Stromal cell of bone marrow (primary cell): ENCODE data around the gene ARL5C.

Source experiments
- DNase-seq: peaks from one replicate; pipeline ENCODE4 v3.0.0-alpha.2; 2012; ENCODE audit warnings: low read depth

The ARL5C gene, protein sequence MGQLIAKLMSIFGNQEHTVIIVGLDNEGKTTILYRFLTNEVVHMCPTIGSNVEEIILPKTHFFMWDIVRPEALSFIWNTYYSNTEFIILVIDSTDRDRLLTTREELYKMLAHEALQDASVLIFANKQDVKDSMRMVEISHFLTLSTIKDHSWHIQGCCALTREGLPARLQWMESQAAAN

DNA sequence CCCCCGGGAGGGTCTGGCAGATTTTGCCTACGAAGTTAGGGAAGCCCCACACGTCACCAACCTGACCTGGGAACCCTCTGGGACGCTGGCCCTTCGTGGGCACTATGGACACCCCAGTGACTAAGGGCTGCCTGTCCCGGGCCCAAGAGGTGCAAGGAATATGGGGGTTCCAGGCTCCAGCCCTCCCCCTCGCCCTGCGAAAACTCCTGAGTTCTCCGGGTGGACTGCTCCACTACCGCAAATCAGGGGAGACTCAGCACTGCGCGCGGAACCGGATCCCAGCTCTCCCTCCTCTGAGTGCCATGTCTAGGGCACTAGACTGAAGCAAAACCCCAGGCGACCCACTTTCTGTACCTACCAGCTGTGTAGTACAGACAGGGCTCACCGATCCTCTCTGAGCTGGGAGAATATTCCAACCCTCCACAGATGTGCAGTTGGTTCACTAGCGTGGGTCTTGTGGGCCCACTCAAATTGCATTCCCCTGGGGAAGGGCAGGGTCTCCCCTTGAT lies at the start of gene ARL5C:
Gene ARL5C, minus strand, starts transcription at position 321 of the 509 bp plus-strand sequence. CDS start 401 bp downstream, outside the sequence.
- DNase-seq, result no peak

DNA sequence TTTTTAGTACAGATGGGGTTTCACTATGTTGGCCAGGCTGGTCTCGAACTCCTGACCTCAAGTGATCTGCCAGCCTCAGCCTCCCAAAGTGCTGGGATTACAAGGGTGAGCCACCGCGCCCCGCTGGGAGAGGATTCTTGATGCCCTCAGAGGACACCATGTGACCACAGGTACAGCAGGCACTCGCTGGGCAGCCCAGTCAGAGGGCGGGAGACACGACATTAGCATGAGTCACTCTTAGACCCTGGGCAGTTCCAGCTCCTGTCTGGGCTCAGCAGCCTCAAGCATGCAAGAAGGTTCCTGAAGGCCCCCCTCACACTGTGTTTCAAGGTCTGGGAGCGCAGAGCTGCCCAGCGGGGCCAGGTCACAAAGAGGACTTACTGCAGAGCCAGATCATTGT lies 47.9 kb upstream of the ARL5C start:
- no peak for DNase-seq

DNA sequence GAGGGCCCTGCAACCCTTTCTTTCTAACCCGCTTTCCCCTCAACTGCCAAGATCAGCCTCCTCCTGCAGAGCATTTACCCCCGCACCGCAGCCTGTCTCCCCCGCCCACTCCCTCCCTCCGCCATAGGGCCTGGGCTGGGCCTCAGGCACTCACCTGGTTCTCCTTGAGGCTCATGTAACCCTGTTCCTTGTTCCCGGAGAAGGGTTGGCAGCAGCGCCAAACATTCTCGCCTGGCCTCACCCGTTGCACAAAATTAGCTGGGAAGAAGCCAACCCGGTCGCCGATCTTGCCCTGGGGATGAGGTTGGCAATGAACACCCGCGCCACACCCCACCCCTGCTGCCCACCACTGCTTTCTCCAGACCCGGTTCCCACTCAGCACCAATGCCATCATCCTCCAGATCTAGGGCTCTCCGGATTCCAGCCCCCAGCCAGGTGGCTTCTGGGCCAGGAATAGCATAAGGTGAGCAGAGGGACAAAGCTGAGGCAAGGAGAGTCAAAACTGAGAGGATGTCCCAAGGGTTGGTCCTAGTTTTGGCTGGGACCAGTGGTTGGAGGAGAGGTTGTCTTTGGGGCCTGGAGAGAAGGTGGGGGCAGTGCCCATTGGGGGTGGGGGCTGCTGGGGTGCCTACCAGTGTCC lies 47.0 kb upstream of the ARL5C start:
- DNase-seq, result no peak

DNA sequence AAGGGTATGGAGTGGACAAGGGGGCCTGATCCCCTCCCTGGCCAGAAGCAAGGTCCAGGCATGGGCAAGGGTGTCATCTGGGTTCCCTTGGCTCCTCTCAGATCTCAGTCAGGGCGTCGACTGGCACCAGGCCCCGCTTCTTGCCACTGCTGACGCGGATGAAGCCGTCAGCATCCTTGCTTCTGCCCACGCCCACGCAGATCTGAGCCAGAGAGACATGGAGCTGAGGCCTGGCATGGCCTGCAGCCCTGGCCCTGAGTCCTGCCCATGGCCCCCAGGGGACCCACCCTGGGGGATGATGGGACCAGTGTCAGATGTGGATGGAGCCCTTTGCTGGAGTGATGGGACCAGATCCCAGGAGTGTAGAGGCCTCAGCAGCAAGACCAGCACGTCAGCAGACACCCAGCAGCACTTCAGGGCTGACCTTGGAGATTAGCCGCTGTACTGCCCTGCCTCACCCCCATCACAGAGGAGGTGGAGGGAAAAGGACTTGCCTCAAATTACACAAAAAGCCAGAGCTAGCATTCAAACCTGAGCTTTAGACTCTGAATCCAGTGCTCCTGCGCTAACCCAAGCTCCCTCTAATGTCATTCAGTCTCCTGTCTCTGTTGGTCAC lies 46.3 kb upstream of the ARL5C start:
- no peak for DNase-seq

DNA sequence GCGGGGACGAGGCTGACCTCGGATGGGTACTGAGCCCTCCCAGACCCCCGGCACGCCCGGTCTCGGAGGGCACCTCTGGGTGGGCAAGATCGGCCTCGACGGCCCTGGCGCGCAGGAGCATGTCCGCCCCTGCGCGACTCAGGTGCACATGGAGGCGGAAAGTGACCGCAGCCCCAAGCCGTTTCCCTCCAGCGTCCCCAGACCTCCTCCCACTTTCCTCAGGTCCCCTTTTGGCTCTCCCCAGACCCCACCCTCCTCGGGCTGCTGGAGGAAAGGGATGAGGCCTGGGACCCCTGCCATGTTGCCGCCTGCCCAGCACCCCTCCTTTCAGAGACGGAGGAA lies 44.1 kb upstream of the ARL5C start:
- no peak for DNase-seq

DNA sequence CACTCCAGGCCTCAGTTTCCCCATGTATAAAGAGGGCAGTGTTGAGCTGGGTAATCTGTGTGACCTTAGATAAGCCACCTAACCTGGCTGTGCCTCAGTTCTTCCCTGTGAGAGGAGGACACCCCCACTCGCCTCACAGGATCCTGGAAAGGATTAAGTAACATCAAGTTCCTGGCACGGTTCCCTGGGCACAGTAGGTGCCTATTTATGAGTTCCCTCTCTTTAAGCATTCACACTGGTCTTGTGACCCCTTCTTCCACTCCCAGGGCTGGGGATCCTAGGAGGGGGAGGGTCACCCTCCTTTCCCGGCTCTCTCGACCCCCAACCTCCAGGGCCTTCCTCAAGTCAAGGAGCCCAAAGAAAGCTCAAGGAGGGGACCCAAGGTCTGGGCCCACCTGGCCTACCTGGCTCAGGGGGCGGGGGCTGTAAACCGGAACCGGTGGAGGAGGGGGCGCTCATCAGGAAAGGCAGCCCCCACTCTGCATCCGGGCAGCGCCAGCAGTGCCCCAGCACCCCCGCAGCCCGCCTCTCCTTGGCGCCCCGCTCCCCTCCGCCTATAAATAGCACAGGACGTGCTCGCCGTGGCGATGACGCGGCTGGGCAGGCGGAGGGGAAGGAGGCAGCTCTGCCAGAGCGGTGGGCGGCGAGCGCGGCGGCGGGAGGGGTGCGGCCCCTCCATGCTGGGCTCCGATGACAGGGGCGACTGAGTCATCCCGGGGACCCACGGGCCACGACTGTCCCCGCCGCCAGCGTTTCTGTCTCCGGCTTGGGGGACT lies 43.5 kb upstream of the ARL5C start:
- DNase-seq, result no peak

DNA sequence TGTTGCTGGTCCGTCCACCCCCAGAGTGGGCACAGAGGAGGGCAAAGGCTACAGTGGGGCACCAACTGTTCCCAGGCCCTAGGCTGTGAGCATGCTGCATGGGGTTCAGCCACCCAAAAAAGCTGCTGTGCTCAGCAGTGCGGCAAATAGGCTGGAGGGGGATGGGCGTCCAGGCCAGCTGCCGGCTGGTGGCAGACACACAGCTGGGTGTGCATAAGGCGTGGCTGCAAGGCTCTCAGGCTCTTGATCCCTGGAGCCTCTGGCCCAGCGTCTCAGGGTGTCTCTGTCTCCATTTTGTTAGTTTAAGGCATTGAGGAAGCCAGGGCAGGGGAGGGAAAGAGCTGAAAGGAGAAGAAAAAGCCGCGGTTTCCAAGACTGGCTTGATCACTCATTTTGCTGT lies 42.9 kb upstream of the ARL5C start:
- DNase-seq, result no peak

DNA sequence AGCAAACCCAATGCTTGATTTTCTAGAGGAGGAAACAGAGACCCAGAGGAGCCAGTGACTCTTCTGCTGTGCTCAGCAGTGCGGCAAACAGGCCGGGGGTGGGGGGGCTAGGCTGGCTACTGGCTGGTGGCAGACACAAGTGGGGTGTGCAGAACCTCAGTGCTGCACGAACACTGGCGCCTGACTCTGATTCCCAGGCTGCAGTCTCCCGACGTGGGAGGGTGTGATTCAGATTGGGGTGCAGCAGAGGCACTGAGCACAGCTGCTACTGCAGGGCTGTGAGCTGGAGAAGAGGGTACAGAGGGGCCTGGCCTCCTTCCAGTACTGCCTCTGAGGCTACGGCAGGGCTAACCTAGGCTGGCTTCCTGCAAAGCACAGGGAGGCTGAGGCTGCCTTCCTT lies 42.2 kb upstream of the ARL5C start:
- no peak for DNase-seq

DNA sequence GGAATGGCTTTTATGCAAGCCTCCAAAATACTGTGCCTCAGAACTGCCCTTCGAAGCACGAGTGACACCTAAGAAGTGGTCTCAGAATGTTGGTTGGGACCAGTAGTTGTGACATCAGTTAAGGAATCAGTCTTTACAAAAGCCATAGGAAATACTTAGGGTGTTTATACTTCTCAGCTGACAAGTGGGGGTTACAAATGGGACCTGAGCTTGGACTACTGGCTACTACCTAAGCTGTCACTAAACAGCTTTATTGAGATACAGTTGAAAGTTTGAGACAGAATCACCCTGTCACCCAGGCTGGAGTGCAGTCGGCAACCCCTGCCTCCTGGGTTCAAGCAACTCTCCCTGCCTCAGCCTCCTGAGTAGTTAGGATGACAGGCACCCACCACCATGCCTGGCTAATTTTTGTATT lies 39.2 kb upstream of the ARL5C start:
- no peak for DNase-seq

DNA sequence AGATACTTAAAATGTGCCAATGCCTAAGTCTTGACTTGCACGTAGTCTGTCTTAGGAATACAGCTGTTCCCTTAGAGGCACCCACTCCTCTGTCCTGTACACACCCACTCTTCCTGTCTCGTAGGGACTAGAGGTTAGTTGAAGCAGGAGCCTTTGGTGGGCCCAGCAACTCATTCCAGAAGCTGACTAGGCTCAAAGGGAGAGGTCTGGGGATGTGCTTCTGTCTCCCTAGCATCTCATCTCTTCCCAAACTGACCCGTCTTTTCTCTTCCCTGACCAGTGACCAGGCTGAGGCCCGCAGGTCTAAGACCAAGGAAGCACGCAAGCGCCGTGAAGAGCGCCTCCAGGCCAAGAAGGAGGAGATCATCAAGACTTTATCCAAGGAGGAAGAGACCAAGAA lies 38.3 kb upstream of the ARL5C start:
- no peak for DNase-seq

DNA sequence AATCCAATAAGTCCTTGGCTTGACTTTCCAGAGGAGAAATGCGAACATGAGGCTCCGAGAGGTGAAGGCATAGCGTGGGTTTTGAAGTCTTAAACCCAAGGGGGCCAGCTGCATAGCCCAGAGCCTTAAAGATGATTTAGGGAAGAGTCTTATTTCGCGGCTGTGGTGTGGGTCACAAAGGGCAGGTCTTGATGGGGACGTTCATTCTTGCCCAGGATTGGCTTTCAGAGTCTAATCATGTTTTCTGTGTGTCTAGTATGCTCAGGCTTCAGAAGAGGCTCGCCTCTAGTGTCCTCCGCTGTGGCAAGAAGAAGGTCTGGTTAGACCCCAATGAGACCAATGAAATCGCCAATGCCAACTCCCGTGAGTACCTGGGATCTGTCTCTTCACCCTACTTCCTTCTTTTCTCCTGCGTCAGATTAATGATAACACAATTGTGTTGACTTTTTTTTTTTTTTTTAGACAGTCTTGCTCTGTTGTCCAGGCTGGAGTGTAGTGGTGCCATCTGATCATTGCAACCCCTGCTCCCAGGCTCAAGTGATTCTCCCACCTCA lies 35.1 kb upstream of the ARL5C start:
- no peak for DNase-seq

DNA sequence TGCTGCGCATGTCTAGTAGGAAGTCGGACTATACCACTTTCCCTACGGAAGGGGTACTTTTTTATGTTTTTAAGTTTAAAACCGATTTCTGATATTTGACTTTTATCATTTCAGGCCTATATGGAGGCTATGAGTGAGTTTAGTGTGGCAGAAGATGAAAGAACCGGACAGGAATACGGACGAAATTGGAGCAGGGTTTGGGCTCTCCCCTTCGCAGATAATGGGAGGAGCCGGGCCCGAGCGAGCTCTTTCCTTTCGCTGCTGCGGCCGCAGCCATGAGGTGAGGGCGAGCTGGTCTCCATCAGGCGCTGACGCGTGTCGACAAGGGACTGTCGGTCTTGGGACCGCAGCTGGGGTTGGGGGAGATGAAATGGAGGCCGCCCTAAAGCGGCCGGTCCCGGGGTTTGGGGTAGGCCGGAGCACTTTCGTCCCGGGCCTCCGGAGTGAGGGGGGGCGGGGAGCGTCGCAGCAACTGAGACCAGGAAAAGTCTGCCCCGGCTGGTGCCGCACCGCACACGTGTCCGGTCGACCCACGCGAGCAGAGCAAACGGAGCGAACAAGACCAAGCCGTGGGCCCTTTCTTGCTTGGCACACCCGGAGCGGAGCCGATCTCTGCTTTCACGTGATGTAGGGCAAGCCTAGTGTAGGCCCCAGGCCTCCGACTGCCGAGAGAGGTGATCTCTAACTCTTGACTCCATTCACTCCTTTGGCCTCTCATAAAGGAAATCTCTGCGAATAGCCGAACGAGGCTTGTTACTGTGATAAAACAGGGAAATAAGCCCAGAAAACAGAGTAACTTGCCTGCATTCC lies 34.3 kb upstream of the ARL5C start, which contains the start of gene RPL19:
Gene RPL19, plus strand, starts transcription at position 214 of the 810 bp plus-strand sequence. Its CDS starts 62 bp downstream, at position 276.
- no peak for DNase-seq

DNA sequence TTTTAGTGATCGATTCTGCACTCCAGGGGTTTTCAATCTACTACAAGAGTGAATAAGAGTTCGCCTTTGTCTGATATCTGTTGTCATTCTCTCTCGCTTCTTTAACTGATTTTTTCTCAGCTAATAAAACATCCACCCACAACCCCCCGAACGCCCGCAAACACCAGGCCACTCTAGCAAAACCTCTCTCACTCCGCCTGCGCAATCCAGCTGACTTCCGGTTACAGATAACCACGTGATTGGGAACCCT lies 33.8 kb upstream of the ARL5C start:
- peak; percentile 88 for DNase-seq

DNA sequence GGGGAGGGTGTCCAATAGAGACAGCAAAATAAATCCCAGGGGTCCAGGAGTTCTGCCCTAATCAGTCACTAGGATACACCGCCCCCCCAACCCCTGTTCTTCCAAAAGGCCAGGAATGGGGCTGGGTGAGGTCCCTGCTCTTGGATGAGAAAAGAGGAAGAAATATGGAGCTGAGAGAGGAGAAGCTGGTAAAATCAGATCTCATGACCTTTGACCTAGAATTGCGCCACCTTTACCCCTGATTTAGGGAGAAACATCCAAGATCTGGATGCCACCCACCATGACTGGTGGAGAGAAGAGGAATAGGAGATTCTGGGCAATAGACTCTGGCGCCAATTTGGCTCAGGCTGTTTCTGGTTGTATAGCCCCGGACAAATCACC lies 32.2 kb upstream of the ARL5C start:
- no peak for DNase-seq

DNA sequence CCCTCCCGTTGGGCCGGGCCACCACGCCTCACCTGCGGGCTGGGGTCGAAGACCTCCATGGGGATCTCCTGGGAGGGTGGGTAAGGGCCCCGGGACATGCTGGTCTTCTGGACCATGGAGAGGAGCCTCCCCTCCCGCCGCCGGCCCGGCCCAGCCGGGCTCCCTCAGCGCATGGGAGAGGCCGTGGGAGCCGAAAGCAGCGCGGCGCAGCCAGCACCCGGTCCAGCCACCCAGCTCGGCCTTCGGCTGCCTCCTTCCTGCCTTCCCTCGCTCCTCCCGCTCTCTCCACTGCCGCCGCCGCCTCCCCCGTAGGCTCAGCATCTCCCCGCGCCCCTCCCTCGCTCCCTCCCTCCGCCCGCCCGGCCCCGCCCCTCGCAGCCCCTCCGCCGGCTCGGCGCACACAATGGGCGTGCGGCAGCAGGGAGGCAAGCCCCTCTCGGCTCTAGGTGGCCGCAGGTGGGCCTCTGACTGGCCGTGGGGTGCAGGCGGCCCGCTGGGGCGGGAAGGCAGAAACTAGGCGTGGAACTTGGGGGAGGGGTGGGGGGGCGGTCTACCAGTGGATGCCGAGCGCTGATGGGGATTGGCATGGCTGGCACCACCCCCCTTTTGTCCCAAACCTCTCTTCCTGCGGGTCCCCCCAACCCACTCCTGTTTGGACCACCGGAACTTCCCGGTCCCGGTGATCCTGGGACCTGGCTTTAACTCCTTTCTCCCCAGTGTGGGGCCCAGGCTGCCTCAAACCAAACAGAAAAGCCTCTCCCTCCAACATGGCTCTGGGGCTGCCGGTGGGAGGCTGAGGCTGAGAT lies 31.6 kb upstream of the ARL5C start, which contains the start of gene CACNB1:
Gene CACNB1, minus strand, starts transcription at position 290 of the 806 bp plus-strand sequence. Its CDS starts 174 bp downstream, at position 116.
- DNase-seq, result peak; percentile 54

DNA sequence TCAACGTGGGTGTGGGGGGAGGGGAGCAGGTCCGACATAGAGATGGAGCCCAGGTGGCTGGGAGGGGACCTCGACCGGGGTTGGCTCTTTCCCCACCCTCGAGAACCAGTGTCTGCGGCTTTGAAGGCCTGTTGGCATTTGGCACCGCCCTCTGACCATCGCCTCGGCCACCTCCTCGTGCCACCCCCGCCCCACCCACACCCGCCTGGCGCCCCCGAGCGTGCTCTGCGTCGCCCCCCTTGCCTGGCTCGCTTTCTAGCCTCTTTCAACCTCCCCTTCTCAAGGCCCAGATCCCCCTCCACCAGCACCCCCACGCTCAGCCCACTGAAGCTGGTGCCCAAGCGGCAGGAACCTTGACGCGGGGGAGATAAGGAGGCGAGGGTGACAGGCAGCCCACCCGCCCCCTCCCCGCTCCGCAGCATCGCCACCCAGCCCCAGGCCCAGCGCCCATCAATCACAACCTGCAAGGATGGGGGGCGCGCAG lies 30.9 kb upstream of the ARL5C start:
- no peak for DNase-seq

DNA sequence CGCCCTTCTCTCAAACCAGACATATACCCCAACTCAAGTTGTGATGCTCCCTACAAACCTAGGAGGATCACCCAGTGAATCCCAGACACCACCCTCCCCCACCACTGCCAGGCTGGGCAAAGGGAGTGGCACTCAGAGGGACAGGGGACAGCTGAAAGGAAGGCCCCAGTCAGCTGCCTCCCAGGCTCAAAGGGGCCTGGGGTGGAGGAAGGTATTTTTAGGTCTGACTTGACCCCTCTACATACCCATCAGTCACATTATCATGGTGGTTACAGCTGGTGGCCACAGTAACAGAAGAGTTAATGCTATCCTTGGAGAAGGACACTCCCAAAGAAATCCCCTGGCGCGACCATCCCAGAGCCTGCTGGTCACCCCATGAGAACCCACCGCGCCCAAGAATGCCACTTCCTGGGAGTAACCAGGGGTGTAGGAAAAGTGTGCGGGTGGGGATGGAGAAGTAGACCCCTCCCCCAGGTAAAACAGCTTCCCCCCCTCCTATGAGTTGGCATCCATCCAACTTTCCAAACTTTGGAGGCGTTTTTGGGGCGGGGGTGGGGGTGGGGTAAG lies 30.4 kb upstream of the ARL5C start:
- DNase-seq, result no peak

DNA sequence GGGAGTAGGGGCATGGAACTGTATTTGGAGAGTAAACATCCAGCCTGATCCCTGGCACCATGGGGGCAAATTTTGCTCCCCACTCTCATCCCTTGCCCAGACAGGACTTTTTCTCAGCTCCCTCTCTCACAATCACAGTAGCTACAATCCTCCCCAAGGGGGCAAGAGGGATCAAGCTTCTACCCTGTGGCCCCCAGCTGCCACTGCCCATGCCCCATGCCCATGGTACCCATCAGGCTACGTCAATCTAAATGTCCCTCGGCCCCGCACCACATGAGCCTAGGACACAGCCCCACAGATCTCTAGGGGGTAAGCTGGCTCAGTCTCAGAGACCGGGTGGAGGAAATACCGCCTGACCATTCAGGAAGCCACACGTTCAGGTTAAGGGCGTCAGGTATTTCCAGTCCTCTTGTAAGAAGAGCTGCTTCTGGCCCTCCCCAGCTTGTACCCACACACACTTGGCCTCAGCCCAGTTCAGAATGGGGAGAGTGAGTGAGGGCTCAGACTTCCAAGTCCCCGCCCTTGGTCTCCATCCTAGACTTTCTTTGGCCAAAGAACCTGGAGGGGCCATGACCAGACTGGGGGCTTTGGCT lies 29.7 kb upstream of the ARL5C start:
- DNase-seq, result no peak

DNA sequence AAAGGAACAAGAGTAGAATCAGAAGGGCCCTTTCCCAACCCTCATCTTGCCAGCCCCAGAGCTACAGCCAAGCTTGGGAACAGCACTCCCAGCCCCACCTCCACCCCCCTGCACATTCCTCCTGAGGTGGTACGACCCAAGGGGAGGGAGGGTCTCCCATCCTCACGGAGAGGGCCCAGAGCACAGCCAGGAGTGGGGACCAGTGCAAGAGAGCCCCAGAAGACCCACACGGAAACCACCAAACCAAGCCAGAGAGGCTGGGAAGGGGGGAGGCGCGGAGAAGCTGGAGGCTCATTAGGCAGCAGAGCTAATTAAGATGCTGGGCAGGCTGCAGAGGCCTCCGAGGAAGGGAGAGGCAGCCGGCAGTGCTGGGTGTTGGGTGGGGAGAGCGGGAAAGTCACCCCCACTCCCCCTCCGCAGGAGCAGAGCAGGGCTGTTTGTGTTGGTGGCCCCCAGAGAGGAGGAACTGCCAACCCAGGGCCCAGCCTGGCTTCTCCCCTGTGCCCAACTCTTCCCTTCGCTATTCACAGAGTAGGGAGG lies 29.1 kb upstream of the ARL5C start:
- DNase-seq, result no peak
